ENCODE results near the gene CCDC6.

CCDC6 gene

DNA sequence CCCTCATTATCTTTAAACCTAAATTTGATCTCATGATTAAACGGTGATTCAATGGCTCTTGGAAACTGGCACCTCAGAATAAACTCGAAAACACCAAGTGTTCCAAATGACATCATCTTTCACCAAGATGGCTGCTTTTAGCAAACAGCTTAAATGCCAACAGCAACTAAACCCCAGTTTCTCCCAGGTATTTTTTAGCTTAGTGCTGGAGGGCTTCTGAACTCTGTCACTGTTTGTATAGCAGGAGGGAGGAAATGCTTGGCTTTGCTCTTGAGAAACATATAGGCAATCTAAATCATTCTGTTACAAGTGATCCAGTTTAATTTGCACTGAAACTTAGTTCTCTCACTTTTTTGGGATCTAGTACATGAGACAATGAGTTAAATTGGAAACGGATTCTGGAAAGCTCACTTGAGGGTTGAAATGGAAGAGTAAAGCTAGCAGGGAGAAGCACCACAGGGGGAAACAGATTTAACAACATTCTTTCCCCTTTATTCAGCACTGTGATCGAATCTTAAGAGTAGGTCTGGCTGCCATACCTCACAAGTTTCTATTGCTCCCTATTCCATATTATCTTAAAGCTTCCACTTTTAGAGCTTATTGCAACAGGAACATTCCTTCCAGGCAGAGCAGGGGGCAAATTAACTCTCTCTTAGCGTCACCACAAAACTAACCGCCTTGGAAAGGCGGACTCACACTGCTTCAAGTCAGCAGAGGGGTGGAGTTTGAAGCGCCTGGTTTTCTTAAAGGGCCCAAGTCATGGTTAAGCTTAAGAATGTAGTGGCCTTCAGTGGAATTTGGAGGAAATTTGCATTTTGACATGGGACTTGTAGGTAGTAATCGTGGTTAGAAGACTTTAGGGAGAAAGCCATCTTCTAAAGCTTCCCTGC, 1.8 kb upstream of the CCDC6 start:
- FAIRE-seq (peak; percentile 77), DNase-seq (ENCODE audit: extremely low spot score, insufficient read length, low read depth) (no peak)

DNA sequence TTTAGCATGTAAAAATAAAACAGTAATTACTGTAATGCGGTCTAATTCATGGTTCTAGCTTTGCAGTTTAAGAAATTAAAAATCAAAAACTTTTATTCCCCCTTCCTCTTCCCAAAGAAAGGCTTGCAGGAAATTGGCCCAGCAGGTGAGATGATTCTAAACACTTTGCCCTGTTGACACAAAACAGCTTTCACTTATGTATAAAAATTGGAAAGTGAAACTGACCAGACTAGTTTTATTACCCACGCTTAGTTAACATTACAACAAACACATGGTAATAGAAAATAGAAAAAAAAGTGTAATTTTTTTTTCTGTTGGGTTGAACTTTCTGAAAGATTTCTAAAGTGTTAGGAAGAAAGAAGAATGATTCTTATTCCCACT, 1.2 kb upstream of the CCDC6 start:
- DNase-seq (ENCODE audit: extremely low spot score, insufficient read length, low read depth) (no peak), FAIRE-seq (peak; percentile 5)

DNA sequence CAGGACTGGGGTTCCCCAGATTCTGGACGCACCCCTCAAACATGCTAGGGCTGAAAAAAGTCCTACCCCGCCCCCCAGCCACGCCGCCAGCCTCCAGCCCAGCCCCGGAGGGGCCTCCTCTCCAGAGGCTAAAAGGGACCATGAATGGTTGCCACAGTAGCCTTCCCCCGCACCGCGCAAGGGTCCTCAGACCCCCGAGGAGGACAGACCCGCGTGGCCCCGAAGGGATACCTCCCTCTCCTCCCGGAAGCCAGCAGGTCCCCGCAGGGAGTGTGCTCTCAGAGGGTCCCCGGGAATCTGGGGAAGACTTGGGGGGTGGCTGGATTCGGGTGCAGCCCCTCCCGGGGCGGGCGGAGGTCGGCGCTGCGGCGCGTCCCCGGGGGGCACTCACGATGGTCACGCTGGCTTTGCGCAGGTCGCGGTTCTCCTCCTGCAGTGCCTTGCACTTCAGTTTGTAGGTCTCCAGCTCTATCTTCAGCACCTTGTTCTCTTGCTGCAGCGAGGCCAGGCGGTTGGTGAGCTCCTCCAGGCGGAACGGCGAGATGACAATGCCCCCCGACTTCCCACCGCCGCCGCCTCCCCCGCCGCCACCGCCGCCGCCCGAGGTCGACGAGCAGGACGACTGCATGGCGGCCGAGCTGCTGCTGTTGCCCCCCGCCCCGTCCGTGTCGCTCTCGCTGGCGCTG, 482 bp downstream of the CCDC6 start:
- FAIRE-seq = no peak
- DNase-seq (ENCODE audit: extremely low spot score, insufficient read length, low read depth) = no peak

DNA sequence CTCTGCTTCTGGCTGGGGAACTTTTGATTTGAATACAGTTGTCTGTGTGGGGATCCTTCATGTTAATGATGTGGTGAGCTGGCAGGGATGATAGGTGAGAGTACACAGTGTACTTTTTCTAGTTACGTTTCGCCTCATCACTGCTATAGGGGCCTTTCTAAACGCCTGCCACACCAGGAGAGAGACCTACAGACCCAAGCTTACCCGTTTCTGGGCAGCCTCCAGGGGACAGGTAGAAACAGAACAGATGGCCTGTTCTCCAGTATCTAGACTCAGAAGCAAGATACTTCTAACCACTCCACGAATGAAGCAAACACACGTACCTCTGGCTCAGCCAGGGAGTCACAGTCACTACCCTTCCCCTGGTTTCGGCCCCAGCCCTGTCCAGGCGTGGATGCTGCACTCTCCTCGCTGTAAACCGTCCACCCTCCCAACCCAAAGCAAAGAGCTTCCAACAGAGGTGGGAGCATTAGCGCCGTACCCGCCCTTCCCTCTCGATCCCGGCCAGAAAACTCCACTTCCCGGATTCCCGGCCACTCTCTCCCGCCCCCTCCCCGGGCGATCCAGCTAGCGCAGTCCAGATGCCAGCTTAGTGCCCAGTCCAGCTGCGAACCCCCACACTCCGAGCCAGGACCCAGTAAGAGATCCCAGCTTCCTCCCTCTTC, 1.2 kb downstream of the CCDC6 start:
- DNase-seq (ENCODE audit: extremely low spot score, insufficient read length, low read depth) (peak; percentile 44), FAIRE-seq (peak; percentile 81)

DNA sequence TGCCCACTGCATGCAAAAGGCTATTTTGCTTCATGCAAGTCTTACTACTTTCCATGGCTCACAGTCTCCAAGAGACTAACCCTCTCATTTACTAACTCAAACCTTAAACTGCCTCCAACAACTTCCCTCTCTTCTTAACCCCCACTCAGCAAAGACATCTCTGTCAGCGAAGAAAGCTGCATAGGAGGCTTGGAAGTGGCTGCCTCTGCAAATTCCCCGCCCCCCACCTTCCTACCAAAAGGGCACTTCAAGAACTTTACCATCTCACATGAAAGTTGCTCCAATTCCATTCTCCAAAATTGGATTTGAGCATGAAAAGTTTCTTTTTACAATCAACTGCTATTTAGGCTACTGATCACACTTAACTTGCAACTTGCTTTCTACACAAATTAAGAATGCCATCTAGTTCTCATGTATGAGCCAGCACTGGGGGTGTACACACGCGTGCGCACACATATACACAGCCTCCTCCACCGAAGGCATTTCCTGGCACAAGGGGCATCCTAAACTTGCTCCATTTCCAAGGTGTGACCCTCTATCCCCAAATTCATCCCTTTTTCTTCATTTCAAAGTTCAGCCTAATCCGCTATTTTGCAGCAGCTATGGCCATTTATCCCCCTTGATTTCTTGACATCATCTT, 1.8 kb downstream of the CCDC6 start:
- DNase-seq (ENCODE audit: extremely low spot score, insufficient read length, low read depth) = no peak
- no peak for FAIRE-seq

DNA sequence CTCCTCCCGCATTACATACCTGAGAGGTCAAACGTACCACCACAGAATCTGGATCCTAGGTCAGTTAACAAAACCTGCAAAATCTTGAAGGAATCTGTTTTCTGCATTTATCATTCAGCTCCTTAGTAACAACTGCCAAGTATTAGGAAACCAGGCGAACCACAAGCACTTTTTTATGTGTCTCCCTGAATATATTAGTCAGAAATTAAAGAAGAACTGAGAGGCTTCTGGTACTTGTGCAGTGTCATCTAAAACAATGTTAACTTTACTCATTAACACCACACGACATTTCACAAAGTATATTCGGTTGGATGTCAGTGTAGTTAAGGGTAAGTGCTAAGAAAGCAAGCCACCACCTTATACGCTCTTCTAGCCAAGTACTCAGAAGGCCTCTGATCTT, 2.5 kb downstream of the CCDC6 start:
- no peak for DNase-seq (ENCODE audit: extremely low spot score, insufficient read length, low read depth)

DNA sequence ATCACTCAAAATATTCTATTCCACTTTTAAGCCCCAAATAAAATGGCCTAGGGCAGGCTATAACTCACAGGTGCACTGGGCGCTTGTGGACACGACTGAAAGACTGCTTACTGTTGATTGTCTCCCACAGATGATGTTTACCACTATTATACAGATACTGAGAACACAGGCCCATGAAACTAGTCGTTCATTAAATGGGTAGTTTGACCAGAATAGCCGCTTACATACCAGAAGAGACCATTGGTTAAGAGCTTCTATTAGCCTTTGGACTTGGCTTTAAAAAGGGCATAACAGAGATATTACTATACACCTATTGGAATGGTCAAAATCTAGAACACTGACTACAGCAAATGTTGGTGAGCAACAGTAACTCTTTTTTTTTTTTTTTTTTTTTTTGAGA, 4.3 kb downstream of the CCDC6 start:
- no peak for DNase-seq (ENCODE audit: extremely low spot score, insufficient read length, low read depth)
- FAIRE-seq = no peak

More for the DNA sequence above, 2.5 kb downstream of the CCDC6 start:
- FAIRE-seq = no peak

DNA sequence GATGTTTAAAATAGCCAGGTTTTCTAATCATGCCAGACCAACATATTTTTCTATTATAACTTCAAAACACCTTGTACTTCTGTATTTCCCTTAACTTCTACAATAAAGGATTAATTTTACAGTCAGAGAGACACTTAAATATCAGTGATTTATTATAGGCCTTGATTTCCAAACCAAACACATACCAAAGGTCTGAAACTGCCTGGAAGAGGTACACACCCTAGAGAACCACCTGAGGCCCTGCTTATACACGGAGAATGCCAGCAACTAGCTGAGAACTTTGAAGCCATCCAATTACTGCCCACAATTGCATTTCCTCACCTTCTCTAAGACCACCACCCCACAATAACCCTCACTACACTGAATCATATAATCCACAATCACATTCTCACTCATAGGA, 4.9 kb downstream of the CCDC6 start:
- DNase-seq (ENCODE audit: extremely low spot score, insufficient read length, low read depth) (no peak), FAIRE-seq (no peak)

DNA sequence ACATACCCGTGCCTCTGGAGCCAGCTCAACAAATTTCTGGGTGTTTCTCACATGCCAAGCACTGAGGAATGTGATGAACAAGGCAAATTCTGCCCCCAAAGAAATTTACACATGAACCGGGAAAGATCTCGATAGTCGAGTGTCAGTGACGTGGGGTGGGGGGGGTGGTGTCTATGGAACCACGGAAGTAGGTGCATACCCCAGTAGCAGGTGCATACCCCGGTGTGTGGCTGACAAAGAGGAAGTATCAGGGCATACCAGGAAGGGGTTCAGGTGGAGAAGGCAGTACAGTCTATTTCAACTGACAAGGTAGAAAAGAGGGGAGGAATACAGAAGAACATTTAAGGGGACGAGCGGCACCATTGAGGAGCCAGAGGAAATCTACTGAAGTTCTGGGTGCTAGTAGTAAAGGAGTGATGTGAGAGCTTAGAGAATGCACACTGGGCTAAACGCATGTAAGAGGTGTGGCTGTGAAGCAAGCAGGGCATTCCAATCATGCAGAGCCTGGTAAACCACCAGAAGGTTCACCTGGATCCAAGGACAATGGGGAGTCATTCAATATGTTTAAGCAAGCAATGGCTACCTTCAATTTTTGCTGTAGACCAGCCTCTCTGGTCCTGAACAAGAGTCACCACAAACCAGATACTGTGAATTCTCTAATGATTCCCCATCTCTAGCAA, 6.2 kb downstream of the CCDC6 start:
- FAIRE-seq = no peak
- no peak for DNase-seq (ENCODE audit: extremely low spot score, insufficient read length, low read depth)

DNA sequence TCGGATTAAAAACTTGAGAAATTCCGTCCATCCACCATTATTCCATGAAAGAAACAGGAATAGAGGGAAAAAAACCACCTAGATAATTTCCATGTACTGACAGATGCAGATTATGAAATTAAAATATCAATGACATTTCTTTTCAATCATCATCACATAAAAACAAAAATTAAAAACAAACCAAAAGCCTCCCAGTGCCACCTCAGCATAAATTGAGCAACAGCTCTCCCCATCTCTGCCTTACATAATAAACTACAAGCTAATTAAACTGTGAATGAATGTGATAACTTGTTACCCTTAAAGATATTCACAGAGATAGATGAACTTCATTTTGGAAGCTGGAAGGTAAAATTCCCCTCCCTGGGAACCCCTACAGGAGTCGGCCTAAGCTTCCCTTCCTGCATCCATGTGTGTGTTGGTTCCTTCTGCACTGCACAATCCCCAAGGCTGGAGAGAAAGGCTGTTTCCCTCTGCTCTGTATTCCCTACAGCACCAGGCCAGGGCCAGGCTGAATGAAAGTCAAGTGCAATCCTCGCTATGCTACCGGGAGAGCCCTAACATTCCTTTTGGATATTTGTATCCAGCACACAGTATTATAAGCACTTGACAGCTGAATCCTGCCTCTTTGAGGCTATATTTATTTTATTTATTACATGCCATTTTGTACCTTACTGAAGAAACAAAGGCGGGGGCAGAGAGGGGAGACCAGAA, 8.1 kb downstream of the CCDC6 start:
- FAIRE-seq = no peak
- no peak for DNase-seq (ENCODE audit: extremely low spot score, insufficient read length, low read depth)

DNA sequence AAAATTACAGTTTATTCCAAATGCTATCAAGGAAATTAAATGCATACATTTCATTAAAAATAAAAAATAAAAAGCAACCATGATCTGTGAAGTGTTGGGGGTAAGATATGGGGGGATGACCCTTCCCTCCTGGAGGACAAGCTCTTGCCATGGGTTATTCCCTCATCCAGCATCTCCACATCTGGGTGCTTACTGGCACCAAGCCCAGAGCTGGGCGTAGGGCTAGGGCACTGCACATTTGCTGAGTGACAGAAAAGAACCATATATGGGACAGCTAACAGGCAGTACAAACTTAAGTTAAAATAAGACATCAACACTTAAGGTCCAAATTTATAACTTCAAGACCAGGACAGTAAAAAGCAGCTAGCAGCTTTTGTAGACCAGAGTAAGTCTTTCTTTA, 10.2 kb downstream of the CCDC6 start:
- DNase-seq (ENCODE audit: extremely low spot score, insufficient read length, low read depth) (no peak), FAIRE-seq (no peak)

DNA sequence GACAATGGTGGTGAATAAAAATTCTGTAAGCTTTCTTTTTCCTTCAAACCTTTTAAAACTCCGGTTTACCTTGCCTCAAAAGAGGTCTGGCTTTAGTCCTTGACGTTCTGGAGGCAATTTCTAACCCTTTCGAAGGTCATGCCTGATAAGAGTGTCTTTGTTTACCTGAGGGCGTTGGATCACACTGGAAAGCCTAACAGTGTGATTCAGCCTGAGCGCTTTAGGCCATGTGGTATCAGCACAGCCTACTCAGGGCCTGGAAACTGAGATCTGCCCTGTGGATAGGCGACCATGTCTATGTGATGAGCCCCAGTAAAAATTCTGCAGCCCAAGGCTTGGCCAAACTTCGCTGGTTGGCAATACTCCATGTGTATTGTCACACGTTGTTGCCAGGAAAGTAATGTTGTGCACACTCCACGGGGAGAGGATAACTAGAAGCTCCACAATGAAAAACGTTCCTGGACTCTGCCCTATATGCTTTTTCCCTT, 10.7 kb downstream of the CCDC6 start:
- FAIRE-seq (no peak), DNase-seq (ENCODE audit: extremely low spot score, insufficient read length, low read depth) (no peak)

DNA sequence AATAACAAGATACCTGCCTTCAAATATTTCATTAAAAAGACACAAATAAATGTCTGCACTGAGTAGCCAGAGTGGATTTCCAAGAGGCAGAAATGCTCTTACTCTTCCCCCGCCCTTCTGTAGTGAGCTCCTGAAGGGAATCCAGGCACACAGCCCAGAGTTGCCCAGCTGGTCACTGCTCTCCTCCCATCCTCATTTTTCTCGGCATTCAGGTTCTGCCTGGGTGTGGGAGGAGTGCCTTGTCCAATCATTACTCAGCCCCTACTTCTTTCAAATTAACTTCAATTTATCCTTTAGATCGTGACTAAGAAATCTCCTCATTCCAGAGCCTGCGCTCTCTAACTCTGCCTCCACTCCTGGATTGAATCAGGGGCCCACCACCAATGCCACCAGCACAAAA, 12.2 kb downstream of the CCDC6 start:
- FAIRE-seq (no peak), DNase-seq (ENCODE audit: extremely low spot score, insufficient read length, low read depth) (no peak)

DNA sequence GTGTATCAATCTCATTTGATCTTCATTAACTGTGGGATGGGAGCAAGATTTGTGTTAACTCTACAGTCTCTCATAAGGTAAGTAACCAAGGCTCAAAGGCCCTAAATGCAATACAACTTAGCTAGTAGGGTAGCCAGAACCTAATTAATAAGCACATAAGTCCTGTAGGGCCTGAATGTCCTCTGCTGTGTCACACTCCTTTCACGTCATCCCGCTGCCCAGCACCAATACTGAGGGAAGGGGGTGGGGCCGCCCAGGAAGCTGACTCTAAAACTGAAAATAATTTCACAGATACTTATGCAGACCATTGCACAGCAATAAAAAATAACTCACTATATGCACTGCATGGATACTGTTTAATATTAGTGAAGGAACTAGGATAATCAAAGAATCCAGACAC, 13.7 kb downstream of the CCDC6 start:
- no peak for FAIRE-seq
- no peak for DNase-seq (ENCODE audit: extremely low spot score, insufficient read length, low read depth)

DNA sequence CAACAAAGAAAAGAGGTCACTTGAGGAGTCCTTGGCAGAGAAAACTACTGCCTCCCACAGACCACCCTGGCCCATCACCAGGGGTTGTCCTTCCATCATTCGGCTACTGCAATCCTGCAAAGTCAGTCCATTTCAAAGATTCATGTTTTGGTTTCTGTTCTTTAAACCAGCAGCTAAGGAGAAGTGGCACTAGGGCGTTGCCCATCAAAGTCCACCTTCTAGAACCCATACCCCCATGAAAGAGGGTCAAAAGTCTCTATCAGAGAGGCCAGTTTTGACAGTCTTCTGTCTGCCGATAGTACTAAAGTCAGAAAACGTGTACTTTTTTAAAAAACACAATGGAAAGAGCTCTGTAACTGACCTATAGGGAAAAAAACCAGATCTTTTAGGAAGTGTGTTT, 14.4 kb downstream of the CCDC6 start:
- no peak for DNase-seq (ENCODE audit: extremely low spot score, insufficient read length, low read depth)
- peak; percentile 54 for FAIRE-seq

DNA sequence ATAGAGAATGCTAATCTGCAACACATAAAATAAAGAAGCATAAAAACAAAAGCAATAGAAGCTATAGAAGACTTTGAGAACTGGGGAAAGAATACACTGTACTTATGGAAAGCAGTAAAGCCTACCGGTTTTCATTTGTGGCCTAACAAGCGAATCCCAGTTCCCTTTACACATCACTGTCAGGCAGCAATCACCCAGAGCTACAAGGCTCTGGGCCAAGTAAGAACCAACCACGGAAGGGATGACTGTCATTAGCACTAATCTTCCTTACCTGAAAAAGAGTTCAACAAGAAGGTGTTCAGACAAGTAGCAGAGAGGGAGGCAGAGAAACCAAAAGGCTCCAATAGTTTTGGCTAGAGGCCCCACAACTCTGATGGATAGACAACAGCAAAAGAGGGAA, 15.0 kb downstream of the CCDC6 start:
- DNase-seq (ENCODE audit: extremely low spot score, insufficient read length, low read depth) (no peak), FAIRE-seq (peak; percentile 12)

DNA sequence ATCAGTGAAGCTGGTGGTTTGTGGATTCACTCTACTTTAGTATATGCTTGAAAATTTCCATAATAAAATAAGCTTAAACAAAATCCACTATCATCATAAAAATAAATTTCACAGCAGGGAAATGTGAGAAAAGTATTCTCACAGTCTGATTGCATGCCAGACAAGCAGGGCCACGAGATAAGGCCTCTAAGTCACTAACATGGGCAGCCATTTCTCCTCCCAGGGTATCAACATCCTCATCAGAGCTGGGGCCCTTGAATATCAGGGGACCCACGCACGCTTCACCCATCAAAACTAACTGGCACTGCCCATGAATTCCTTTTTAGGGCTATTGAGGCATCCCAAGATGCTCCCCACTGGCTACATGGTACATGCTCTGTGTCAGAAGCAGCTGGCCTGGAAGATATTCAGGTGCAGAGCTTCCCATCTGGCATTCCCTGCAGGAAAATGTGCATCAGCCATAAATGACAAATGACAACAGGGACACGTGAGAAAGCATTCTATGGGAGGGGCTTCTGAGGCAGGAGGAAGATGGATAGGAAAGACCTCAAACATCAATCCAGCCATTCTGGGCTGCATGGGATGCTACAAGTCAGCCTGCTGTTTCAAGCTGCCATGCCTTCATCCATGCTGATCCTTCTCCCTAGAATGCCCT, 17.4 kb downstream of the CCDC6 start:
- FAIRE-seq (no peak), DNase-seq (ENCODE audit: extremely low spot score, insufficient read length, low read depth) (no peak)

DNA sequence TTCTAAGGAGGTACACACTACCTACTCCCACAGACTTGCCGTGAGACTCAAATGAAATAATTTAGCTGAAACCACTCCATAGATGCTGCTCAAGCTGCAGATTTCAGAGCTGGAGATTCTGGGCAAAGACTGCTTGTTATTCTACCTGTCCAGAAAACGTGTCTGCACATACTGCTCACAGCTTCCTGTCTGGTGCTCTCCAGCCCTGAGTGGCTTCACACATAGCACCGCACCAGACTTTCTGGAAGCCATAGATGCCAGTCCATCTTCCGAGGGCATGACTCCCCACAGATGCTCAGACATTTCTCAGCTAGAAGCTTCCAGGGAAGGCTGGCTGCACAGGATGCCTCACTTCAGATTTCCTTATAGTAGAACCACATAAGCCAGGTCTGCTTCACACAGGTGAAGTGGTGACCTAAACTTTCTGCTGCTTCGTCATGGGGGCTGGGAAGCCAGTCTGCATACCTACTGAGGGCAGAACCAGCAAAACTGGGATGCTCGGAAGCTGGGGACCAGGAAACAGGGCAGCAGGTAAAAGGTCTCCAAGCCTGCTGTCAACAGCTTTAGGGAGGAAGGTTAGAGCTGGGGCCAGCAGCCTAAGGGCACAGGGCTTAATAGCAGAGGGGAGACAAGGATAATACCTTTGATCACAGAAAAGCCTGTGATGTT, 18.2 kb downstream of the CCDC6 start:
- FAIRE-seq (peak; percentile 33), DNase-seq (ENCODE audit: extremely low spot score, insufficient read length, low read depth) (no peak)
